Liver (tissue), 9 donors: ENCODE data around the gene PHLPP1. TPM values are rescaled to one million over a fixed set of nuclear protein-coding genes. Genes with fewer than 3 reads are reported as not detected.

ENCODE experiments used
- DNase-seq: peaks from one replicate; pipeline ENCODE4 v3.0.0-alpha.2; 2017; ENCODE audit warnings: low spot score
- H3K27ac ChIP-seq, 2 donors: one replicate each; pipeline ENCODE4 v1.7.0; 2013; ENCODE audit warnings: inconsistent platforms in 2 of 2, low read length in 2 of 2, control low read depth in 1 of 2, low read depth in 1 of 2, mild to moderate bottlenecking in 1 of 2
- H3K27me3 ChIP-seq, 4 donors: one replicate each; pipeline versions ENCODE4 v1.6.1 to v1.7.0; 2013; ENCODE audit warnings: low read length in 3 of 4, inconsistent platforms in 1 of 4, mild to moderate bottlenecking in 1 of 4, moderate library complexity in 1 of 4; ENCODE audit not compliant: control insufficient read depth in 4 of 4, insufficient read depth in 4 of 4
- H3K36me3 ChIP-seq, 4 donors: one replicate each; pipeline versions ENCODE4 v1.6.1 to v1.7.0; 2013; ENCODE audit warnings: low read length in 3 of 4, mild to moderate bottlenecking in 3 of 4, low read depth in 1 of 4, moderate library complexity in 1 of 4; ENCODE audit not compliant: control insufficient read depth in 4 of 4, insufficient read depth in 3 of 4
- H3K4me1 ChIP-seq, 4 donors: one replicate each; pipeline versions ENCODE4 v1.6.1 to v1.7.0; 2013; ENCODE audit warnings: low read length in 3 of 4, mild to moderate bottlenecking in 3 of 4, moderate library complexity in 1 of 4; ENCODE audit not compliant: control insufficient read depth in 4 of 4, insufficient read depth in 4 of 4
- H3K4me3 ChIP-seq, 3 donors: one replicate each; pipeline versions ENCODE4 v1.6.1 to v1.7.0; 2013; ENCODE audit warnings: low read length in 3 of 3, control low read depth in 1 of 3, low read depth in 1 of 3, mild to moderate bottlenecking in 1 of 3
- H3K9ac ChIP-seq, 2 donors: one replicate each; pipeline ENCODE4 v1.7.0; 2013; ENCODE audit warnings: low read length in 2 of 2, mild to moderate bottlenecking in 2 of 2, moderate library complexity in 2 of 2, control low read depth in 1 of 2, low read depth in 1 of 2
- H3K9me3 ChIP-seq, 4 donors: one replicate each; pipeline versions ENCODE4 v1.6.1 to v1.7.0; 2013; ENCODE audit warnings: low read length in 3 of 4; ENCODE audit not compliant: control insufficient read depth in 4 of 4
- EGR1 ChIP-seq, 2 donors: IDR thresholded peaks; 2 replicates each; pipeline ENCODE4 v1.6.1; 2016 to 2018; ENCODE audit warnings: antibody characterized with exemption in 2 of 2, low read depth in 2 of 2
- FOXA1 ChIP-seq: IDR thresholded peaks from 2 replicates; pipeline ENCODE4 v1.6.1; 2016; ENCODE audit warnings: antibody characterized with exemption
- FOXA2 ChIP-seq: IDR thresholded peaks from 2 replicates; pipeline ENCODE4 v1.6.1; 2016; ENCODE audit warnings: antibody characterized with exemption
- GABPA ChIP-seq, 2 donors: IDR thresholded peaks in 1 of 2; conservative IDR thresholded peaks in 1 of 2; 2 replicates each; pipeline ENCODE4 v1.6.1; 2016; ENCODE audit warnings: antibody characterized with exemption in 2 of 2, mild to moderate bottlenecking in 1 of 2, moderate library complexity in 1 of 2
- HNF4A ChIP-seq, 2 donors: conservative IDR thresholded peaks; 2 replicates each; pipeline ENCODE4 v1.6.1; 2016; ENCODE audit warnings: antibody characterized with exemption in 2 of 2, mild to moderate bottlenecking in 2 of 2
- HNF4G ChIP-seq: IDR thresholded peaks from 2 replicates; pipeline ENCODE4 v1.6.1; 2016; ENCODE audit warnings: antibody characterized with exemption
- JUND ChIP-seq, 2 donors: IDR thresholded peaks; 2 replicates each; pipeline ENCODE4 v1.6.1; 2016; ENCODE audit warnings: antibody characterized with exemption in 2 of 2
- NR2F2 ChIP-seq: IDR thresholded peaks from 2 replicates; pipeline ENCODE4 v1.6.1; 2016; ENCODE audit warnings: antibody characterized with exemption
- RAD21 ChIP-seq, 2 donors: IDR thresholded peaks; 2 replicates each; pipeline ENCODE4 v1.6.1; 2016; ENCODE audit warnings: antibody characterized with exemption in 2 of 2, mild to moderate bottlenecking in 2 of 2
- RXRA ChIP-seq, 2 donors: IDR thresholded peaks; 2 replicates each; pipeline ENCODE4 v1.6.1; 2017 to 2018; ENCODE audit warnings: antibody characterized with exemption in 2 of 2, mild to moderate bottlenecking in 1 of 2
- SP1 ChIP-seq: IDR thresholded peaks from 2 replicates; pipeline ENCODE4 v1.6.1; 2018; ENCODE audit warnings: antibody characterized with exemption, mild to moderate bottlenecking
- TAF1 ChIP-seq: conservative IDR thresholded peaks from 2 replicates; pipeline ENCODE4 v1.6.1; 2016; ENCODE audit warnings: antibody characterized with exemption, mild to moderate bottlenecking
- WGBS: extraction: QIAGEN DNeasy Blood & Tissue Kit; methylation state at CpG from one replicate; pipeline ENCODE4 v1.1.7; 2013; 5-methylcytosine and 5-hydroxymethylcytosine counted together
- polyA plus RNA-seq, 2 donors: library from polyadenylated mRNA; stranded (reverse) in 1 of 2; unstranded in 1 of 2; fragments of 200-250 nt in 1 of 2; fragments of >200 nt in 1 of 2; fragmentation: Nextera tagmentation in 1 of 2; extraction: Ambion mirVana in 1 of 2; gene quantifications; one replicate each; pipeline versions ENCODE4 v1.2.1 to v1.2.3, GENCODE V29; 2013 to 2015
- total RNA-seq, 2 donors: library from RNA; depleted of rRNA; stranded (reverse); fragments of >200 nt; gene quantifications; one replicate each; pipeline ENCODE4 v1.2.3, GENCODE V29; 2014
- TF ChIP-seq, protein P1 (sequence below): fragments of 150-350 bp; IDR thresholded peaks from 2 replicates; pipeline ENCODE4 v1.5.1; 2017; ENCODE audit warnings: improper control_type of control experiment, low read depth, low read length; ENCODE audit not compliant: missing input control
- TF ChIP-seq, protein P2 (sequence below): IDR thresholded peaks from 2 replicates; pipeline ENCODE4 v1.6.1; 2016; ENCODE audit warnings: antibody characterized with exemption
- TF ChIP-seq, protein P3 (sequence below): IDR thresholded peaks from 2 replicates; pipeline ENCODE4 v1.6.1; 2016; ENCODE audit warnings: antibody characterized with exemption
- donor health status: healthy.
- donor health status: healthy.
- donor health status: healthy.
- donor health status: healthy.
- donor health status: healthy.

PHLPP1 gene
- total and polyA plus RNA-seq, 4 donors = 4.2 to 14.5 (median 8.6) TPM

DNA sequence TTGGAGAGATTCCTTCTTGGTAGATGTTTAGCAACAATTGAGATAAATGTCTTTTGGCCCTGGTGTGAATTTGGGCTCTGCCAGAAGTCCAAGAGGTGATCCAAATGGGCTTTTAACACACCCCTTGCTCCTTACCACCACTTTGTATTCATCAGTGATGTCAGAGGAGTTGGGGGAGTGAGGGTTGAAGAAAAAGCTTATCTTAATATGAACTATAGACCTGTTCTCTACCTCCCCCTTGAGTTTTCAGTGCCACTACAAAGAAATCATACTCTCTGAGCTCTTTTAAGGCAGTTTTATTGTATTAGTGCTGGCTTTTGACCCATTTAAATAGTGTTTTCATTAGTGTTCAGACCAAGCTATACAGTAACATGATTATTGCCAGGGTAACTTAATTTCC is 229.1 kb downstream of the PHLPP1 start:
- no peak for DNase-seq
- H3K4me3 ChIP-seq = no peak overlapping the region
- peaks cover 2 to 18% (median 14%) of the 10 kb centered on the region in 4 donors for H3K36me3 ChIP-seq
- TF ChIP-seq FOXA1 = no peak
- TF ChIP-seq, protein P1, sequence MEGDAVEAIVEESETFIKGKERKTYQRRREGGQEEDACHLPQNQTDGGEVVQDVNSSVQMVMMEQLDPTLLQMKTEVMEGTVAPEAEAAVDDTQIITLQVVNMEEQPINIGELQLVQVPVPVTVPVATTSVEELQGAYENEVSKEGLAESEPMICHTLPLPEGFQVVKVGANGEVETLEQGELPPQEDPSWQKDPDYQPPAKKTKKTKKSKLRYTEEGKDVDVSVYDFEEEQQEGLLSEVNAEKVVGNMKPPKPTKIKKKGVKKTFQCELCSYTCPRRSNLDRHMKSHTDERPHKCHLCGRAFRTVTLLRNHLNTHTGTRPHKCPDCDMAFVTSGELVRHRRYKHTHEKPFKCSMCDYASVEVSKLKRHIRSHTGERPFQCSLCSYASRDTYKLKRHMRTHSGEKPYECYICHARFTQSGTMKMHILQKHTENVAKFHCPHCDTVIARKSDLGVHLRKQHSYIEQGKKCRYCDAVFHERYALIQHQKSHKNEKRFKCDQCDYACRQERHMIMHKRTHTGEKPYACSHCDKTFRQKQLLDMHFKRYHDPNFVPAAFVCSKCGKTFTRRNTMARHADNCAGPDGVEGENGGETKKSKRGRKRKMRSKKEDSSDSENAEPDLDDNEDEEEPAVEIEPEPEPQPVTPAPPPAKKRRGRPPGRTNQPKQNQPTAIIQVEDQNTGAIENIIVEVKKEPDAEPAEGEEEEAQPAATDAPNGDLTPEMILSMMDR = no peak
- TF ChIP-seq NR2F2 = no peak
- no peaks in the 10 kb centered on the region for H3K9me3 ChIP-seq
- H3K27me3 ChIP-seq = no peaks in the 10 kb centered on the region
- H3K27ac ChIP-seq = no peak overlapping the region
- no peaks in the 10 kb centered on the region for H3K4me1 ChIP-seq
- H3K9ac ChIP-seq = no peak overlapping the region

DNA sequence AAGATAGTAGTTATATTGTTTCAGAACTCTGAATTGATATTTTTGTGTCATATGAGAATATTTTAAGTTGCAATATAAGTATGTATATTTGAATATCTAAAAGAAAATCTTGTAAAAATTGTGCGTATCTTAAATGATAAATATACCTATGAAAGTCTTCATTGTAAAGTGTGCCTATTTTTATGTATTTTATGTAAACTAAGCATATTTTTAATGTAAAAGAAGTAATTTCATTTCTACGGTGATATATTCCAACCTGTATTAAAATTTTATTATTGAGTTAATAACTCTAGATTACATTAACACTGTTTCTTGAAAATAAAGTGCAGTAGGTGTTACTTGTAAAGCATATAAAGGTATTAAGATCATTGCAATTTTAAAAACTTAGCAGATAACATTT is 233.4 kb downstream of the PHLPP1 start:
- Histone ChIP-seq H3K27me3 (no peaks in the 10 kb centered on the region), H3K4me1 (no peaks in the 10 kb centered on the region), H3K27ac (no peak overlapping the region), H3K4me3 (no peak overlapping the region), H3K9me3 (no peaks in the 10 kb centered on the region), H3K9ac (no peak overlapping the region), H3K36me3 (peaks cover 2 to 15% (median 12%) of the 10 kb centered on the region in 4 donors)
- DNase-seq = no peak
- whole genome bisulfite sequencing = 99% methylated on average over 2 of the region's 2 CpGs
- TF ChIP-seq HNF4A (conservative IDR thresholded peaks at IDR 0.05) (no peak), RAD21 (IDR thresholded peaks at IDR 0.05) (no peak), GABPA (IDR thresholded peaks at IDR 0.05 in 1 of 2, conservative IDR thresholded peaks at IDR 0.05 in 1 of 2) (no peak), NR2F2 (no peak), TAF1 (no peak), JUND (IDR thresholded peaks at IDR 0.05) (no peak), HNF4G (no peak), EGR1 (IDR thresholded peaks at IDR 0.05; ENCODE audit: low read depth in 2 of 2) (no peak), RXRA (IDR thresholded peaks at IDR 0.05) (no peak), FOXA2 (no peak), SP1 (no peak)
- TF ChIP-seq, protein P2, sequence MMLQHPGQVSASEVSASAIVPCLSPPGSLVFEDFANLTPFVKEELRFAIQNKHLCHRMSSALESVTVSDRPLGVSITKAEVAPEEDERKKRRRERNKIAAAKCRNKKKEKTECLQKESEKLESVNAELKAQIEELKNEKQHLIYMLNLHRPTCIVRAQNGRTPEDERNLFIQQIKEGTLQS = no peak
- TF ChIP-seq, protein P1 = no peak

DNA sequence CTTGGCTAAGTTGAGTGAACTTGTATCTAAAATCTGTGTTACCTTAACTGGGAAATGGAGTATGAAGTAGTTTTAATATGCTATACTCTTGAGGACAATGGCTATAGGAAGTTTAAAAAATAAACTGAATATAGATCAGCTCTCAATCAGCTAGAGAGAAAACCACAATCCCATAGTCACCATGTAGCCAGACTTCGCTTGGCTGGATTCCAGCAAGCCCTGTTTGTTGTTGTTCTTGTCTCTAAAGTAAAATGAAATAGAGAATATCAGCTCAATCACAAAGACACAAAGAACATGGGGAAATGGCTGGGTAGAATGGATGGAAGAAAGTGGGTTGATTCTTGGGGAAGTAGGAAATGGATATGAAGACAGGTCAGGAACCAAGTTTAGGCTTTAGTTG is 234.9 kb downstream of the PHLPP1 start:
- no peak overlapping the region for H3K4me3 ChIP-seq
- H3K27ac ChIP-seq = no peak overlapping the region
- H3K4me1 ChIP-seq = no peaks in the 10 kb centered on the region
- no peak overlapping the region for H3K9ac ChIP-seq
- TF ChIP-seq, protein P3, sequence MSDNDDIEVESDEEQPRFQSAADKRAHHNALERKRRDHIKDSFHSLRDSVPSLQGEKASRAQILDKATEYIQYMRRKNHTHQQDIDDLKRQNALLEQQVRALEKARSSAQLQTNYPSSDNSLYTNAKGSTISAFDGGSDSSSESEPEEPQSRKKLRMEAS = no peak
- no peak for TF ChIP-seq FOXA1
- TF ChIP-seq RXRA (IDR thresholded peaks at IDR 0.05) = no peak
- TF ChIP-seq, protein P2 = no peak
- no peak for TF ChIP-seq SP1
- no peaks in the 10 kb centered on the region for H3K9me3 ChIP-seq
- WGBS = 93% methylated on average over 1 of the region's 1 CpG
- DNase-seq = no peak
- peaks cover 2 to 14% (median 11%) of the 10 kb centered on the region in 4 donors for H3K36me3 ChIP-seq
- H3K27me3 ChIP-seq = no peaks in the 10 kb centered on the region
